ENCODE results near the gene CTDNEP1. TPM values are rescaled to one million over a fixed set of nuclear protein-coding genes. Genes with fewer than 3 reads are reported as not detected.

Gene CTDNEP1
- total and polyA plus RNA-seq, 2 donors (not counting 3 experiments of a cell fraction or from before 2014, with no cell fraction given), result 130 to 143 TPM

DNA sequence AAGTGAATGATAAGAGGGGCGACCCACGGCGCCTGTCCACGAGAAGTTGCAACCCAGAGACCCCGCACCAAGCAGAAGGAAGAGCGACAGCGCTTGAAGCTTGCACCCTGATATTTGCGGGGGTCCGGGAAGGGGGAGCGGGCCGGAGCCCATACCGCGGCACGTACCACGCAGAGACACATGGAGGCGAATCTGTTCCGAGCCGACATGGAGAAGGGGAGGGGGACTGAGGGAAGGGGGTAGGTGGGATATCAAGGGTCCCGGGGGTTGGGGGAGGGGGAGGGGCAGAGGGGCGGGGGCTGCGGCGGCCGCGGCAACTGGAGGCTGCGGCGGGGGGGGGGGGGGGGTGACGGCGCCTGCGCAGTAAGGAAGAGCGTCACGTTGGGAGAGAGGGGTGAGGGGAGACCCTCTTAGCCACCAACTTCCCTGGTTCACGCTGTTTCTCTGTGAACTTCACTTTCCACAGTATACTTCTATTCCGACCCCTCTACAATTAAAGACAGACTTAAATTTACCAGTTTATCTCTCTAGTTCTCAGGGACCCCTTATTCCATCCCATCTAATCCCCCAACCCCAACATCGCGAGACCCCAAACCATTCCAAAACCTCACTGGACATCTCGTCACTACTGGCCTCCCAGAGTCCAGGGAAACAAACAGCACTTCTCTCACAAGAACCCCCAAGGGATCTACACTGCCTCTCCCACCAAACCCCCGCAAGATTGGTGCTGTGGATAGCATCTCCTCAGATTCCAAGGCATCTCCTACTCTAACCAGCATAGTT, 39.9 kb downstream of the CTDNEP1 start:
- no TSS peak for BruUV-seq (replicated peaks)
- H3K4me1 ChIP-seq (ENCODE audit: control insufficient read depth, extremely low read depth, insufficient read depth, low read length), result peaks cover 26% of the 10 kb centered on the region
- no peak overlapping the region for H3K9ac ChIP-seq (replicated peaks; ENCODE audit: extremely low read depth, insufficient read depth, low read length)
- no peak overlapping the region for H2AFZ ChIP-seq (ENCODE audit: low read depth, low read length)
- dilution Hi-C loops (cut with MboI; ENCODE audit: extremely low pct_ligation_motif_present, low sequenced_read_pairs), result no loop called here
- H3K79me2 ChIP-seq (ENCODE audit: control insufficient read depth, insufficient read depth, low read length), result peaks cover 15% of the 10 kb centered on the region
- H3K4me2 ChIP-seq (ENCODE audit: insufficient read depth, low read length), result no peak overlapping the region
- intact Hi-C loops (cut with micrococcal nuclease), result no loop called here
- H3K36me3 ChIP-seq (ENCODE audit: control insufficient read depth in 2 of 2, extremely low read depth in 1 of 2, insufficient read depth in 2 of 2, low read length in 2 of 2), result peaks cover 0 to 3% of the 10 kb centered on the region in 2 experiments
- CTCF ChIA-PET, result no interaction called here
- no peaks in the 10 kb centered on the region for H3K9me3 ChIP-seq (replicated peaks; ENCODE audit: control insufficient read depth, insufficient read depth, low read length)
- H3K9me1 ChIP-seq (replicated peaks; ENCODE audit: control insufficient read depth, extremely low read depth, insufficient read depth, low read length), result no peaks in the 10 kb centered on the region
- no peaks in the 10 kb centered on the region for H3K27me3 ChIP-seq (ENCODE audit: control insufficient read depth in 2 of 2, insufficient read depth in 2 of 2, low read length in 2 of 2)
- TF ChIP-seq POLR2AphosphoS5 (IDR thresholded peaks at IDR 0.05; ENCODE audit: insufficient read depth, low read depth, low read length) (no peak), MYC (IDR thresholded peaks at IDR 0.05; ENCODE audit: low read depth, low read length) (no peak), FOS (IDR thresholded peaks at IDR 0.05; ENCODE audit: borderline replicate concordance, insufficient read depth, low read length) (no peak), POLR2A (IDR thresholded peaks at IDR 0.05; ENCODE audit: low read depth, low read length) (no peak), EZH2 (IDR thresholded peaks at IDR 0.05; ENCODE audit: borderline replicate concordance, low read depth, low read length, severe bottlenecking) (no peak), GATA2 (IDR thresholded peaks at IDR 0.05; ENCODE audit: insufficient read depth, insufficient read length, low read depth, low read length) (no peak), JUN (IDR thresholded peaks at IDR 0.05; ENCODE audit: borderline replicate concordance, insufficient read depth, insufficient read length, low read depth) (no peak)
- TF ChIP-seq, protein P1, sequence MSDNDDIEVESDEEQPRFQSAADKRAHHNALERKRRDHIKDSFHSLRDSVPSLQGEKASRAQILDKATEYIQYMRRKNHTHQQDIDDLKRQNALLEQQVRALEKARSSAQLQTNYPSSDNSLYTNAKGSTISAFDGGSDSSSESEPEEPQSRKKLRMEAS (IDR thresholded peaks at IDR 0.05; ENCODE audit: insufficient read depth, insufficient read length), result no peak
- TF ChIP-seq, protein P2, sequence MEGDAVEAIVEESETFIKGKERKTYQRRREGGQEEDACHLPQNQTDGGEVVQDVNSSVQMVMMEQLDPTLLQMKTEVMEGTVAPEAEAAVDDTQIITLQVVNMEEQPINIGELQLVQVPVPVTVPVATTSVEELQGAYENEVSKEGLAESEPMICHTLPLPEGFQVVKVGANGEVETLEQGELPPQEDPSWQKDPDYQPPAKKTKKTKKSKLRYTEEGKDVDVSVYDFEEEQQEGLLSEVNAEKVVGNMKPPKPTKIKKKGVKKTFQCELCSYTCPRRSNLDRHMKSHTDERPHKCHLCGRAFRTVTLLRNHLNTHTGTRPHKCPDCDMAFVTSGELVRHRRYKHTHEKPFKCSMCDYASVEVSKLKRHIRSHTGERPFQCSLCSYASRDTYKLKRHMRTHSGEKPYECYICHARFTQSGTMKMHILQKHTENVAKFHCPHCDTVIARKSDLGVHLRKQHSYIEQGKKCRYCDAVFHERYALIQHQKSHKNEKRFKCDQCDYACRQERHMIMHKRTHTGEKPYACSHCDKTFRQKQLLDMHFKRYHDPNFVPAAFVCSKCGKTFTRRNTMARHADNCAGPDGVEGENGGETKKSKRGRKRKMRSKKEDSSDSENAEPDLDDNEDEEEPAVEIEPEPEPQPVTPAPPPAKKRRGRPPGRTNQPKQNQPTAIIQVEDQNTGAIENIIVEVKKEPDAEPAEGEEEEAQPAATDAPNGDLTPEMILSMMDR (IDR thresholded peaks at IDR 0.05; ENCODE audit: extremely low read depth in 1 of 2, insufficient read depth in 1 of 2, low read depth in 1 of 2, low read length in 2 of 2), result no peak
- H4K20me1 ChIP-seq (replicated peaks; ENCODE audit: control insufficient read depth, extremely low read depth, insufficient read depth, low read length), result no peaks in the 10 kb centered on the region
- no peak for DNase-seq (ENCODE audit: low read depth, low spot score)
- POLR2A ChIA-PET, result no interaction called here
- no peak overlapping the region for H3K4me3 ChIP-seq (replicated peaks in 1 of 3; ENCODE audit: insufficient read depth in 1 of 3, low read depth in 1 of 3, low read length in 3 of 3)
- H3K27ac ChIP-seq (ENCODE audit: insufficient read depth, low read depth, low read length), result no peak overlapping the region
- no peak for FAIRE-seq

Measured in endothelial cell of umbilical vein (primary cell).